Measurements from ENCODE around the gene TMPO.

DNA sequence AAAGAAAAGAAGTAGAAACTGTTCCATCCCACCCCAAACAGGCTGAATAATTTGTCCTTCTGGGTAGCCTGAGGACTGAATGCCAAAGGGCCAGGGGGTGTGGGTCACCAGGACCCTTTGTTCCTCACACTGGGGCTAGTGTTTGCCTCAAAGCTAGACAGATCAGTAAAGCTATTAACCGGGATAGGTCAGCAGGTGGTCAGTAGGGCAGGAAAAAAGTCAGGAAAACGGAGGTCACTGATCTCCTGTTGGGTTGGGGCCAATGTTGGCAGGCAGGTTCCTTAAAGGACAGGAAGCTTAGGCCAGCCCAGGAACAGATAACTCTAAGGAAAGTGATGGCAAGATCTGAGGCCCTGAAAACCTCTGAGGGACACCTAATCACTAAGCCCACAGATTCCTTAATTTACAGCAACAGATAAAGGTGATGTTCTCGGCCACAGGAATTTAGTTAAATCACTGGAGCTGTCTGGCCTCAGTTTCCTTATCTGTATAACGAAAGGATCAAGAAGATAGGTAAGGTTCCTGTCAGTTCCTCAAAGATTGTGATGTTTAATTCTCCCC is 22.7 kb upstream of the TMPO start:
- TF ChIP-seq, protein P1, sequence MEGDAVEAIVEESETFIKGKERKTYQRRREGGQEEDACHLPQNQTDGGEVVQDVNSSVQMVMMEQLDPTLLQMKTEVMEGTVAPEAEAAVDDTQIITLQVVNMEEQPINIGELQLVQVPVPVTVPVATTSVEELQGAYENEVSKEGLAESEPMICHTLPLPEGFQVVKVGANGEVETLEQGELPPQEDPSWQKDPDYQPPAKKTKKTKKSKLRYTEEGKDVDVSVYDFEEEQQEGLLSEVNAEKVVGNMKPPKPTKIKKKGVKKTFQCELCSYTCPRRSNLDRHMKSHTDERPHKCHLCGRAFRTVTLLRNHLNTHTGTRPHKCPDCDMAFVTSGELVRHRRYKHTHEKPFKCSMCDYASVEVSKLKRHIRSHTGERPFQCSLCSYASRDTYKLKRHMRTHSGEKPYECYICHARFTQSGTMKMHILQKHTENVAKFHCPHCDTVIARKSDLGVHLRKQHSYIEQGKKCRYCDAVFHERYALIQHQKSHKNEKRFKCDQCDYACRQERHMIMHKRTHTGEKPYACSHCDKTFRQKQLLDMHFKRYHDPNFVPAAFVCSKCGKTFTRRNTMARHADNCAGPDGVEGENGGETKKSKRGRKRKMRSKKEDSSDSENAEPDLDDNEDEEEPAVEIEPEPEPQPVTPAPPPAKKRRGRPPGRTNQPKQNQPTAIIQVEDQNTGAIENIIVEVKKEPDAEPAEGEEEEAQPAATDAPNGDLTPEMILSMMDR (optimal IDR thresholded peaks at IDR 0.05 in 1 of 3, IDR thresholded peaks at IDR 0.05 in 1 of 3, conservative IDR thresholded peaks at IDR 0.05 in 1 of 3; ENCODE audit: extremely low read depth in 1 of 3, insufficient read depth in 2 of 3, low read length in 3 of 3) = no peak
- no peak for TF ChIP-seq EZH2 (IDR thresholded peaks at IDR 0.05; ENCODE audit: low read length)

Measured in keratinocyte (primary cell).